KMS-11 (cell line): ENCODE data around the gene MYO16.

ENCODE experiments used
- H2AFZ ChIP-seq: fragments of 200-600 bp; sonication (generic); 2 replicates; pipeline ENCODE4 v1.6.1; 2016; ENCODE audit warnings: antibody characterized with exemption, mixed run types, low read depth
- H3K27ac ChIP-seq: fragments of 200-600 bp; sonication (generic); 2 replicates; pipeline ENCODE4 v1.6.1; 2016; ENCODE audit warnings: mild to moderate bottlenecking, mixed run types
- H3K27me3 ChIP-seq: fragments of 200-600 bp; sonication (generic); 2 replicates; pipeline ENCODE4 v1.6.1; 2017; ENCODE audit warnings: mild to moderate bottlenecking, low read depth, mixed run types, moderate library complexity; ENCODE audit not compliant: insufficient read depth
- H3K36me3 ChIP-seq: fragments of 200-600 bp; sonication (generic); 2 replicates; pipeline ENCODE4 v1.6.1; 2017; ENCODE audit warnings: mild to moderate bottlenecking, mixed run types; ENCODE audit not compliant: insufficient read depth
- H3K4me1 ChIP-seq: fragments of 200-600 bp; sonication (generic); 2 replicates; pipeline ENCODE4 v1.6.1; 2016; ENCODE audit warnings: mild to moderate bottlenecking, low read depth, mixed run types; ENCODE audit not compliant: poor library complexity, severe bottlenecking
- H3K4me2 ChIP-seq: fragments of 200-600 bp; sonication (generic); 2 replicates; pipeline ENCODE4 v1.7.0; 2016; ENCODE audit warnings: mild to moderate bottlenecking, mixed run types
- H3K4me3 ChIP-seq: fragments of 200-600 bp; sonication (generic); IDR thresholded peaks from 2 replicates; pipeline ENCODE4 v1.6.1; 2017; ENCODE audit warnings: low read depth, low read length, mixed read lengths; ENCODE audit not compliant: insufficient read depth
- H3K79me2 ChIP-seq: fragments of 200-600 bp; sonication (generic); 2 replicates; pipeline ENCODE4 v1.6.1; 2016; ENCODE audit warnings: low read depth, mixed run types; ENCODE audit not compliant: insufficient read depth
- H3K9ac ChIP-seq: fragments of 200-600 bp; sonication (generic); 2 replicates; pipeline ENCODE4 v1.6.1; 2016; ENCODE audit warnings: mild to moderate bottlenecking, mixed run types
- H4K20me1 ChIP-seq: fragments of 200-600 bp; sonication (generic); 2 replicates; pipeline ENCODE4 v1.6.1; 2016; ENCODE audit warnings: mild to moderate bottlenecking, mixed run types; ENCODE audit not compliant: insufficient read depth
- TF ChIP-seq, protein P1 (sequence below): fragments of 200-600 bp; sonication (generic); conservative IDR thresholded peaks from 2 replicates; pipeline ENCODE4 v1.6.1; 2017; ENCODE audit warnings: low read depth, mild to moderate bottlenecking, antibody characterized with exemption, low read length, moderate library complexity, mixed read lengths

The MYO16 gene

DNA sequence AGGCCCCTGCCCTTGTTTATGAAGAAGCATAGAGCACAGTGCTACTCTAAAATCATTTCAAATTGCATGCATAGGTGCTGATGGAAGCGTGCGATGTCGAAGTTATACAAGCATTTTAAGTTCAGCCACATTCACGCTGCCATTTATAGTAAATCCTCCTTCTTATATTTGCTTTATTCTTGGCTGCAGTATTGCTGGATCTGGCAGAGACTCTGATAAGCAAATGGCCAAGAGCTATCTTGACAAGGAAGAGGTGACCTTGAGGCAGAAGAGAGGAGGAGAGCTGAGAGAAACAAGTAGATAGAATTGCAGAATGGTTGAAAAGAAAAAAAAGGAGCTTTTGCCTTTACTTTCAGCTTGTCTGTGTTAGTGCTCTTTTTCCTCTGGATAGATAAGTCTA is 18.9 kb upstream of the MYO16 start:
- H3K9ac ChIP-seq = no peak overlapping the region
- H2AFZ ChIP-seq = no peak overlapping the region
- no peaks in the 10 kb centered on the region for H3K36me3 ChIP-seq
- H3K27ac ChIP-seq = no peak overlapping the region
- no peaks in the 10 kb centered on the region for H3K79me2 ChIP-seq
- H3K4me3 ChIP-seq = no peak overlapping the region
- TF ChIP-seq, protein P1, sequence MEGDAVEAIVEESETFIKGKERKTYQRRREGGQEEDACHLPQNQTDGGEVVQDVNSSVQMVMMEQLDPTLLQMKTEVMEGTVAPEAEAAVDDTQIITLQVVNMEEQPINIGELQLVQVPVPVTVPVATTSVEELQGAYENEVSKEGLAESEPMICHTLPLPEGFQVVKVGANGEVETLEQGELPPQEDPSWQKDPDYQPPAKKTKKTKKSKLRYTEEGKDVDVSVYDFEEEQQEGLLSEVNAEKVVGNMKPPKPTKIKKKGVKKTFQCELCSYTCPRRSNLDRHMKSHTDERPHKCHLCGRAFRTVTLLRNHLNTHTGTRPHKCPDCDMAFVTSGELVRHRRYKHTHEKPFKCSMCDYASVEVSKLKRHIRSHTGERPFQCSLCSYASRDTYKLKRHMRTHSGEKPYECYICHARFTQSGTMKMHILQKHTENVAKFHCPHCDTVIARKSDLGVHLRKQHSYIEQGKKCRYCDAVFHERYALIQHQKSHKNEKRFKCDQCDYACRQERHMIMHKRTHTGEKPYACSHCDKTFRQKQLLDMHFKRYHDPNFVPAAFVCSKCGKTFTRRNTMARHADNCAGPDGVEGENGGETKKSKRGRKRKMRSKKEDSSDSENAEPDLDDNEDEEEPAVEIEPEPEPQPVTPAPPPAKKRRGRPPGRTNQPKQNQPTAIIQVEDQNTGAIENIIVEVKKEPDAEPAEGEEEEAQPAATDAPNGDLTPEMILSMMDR = no peak
- H3K27me3 ChIP-seq = no peaks in the 10 kb centered on the region
- no peak overlapping the region for H3K4me2 ChIP-seq
- no peaks in the 10 kb centered on the region for H4K20me1 ChIP-seq
- no peaks in the 10 kb centered on the region for H3K4me1 ChIP-seq

DNA sequence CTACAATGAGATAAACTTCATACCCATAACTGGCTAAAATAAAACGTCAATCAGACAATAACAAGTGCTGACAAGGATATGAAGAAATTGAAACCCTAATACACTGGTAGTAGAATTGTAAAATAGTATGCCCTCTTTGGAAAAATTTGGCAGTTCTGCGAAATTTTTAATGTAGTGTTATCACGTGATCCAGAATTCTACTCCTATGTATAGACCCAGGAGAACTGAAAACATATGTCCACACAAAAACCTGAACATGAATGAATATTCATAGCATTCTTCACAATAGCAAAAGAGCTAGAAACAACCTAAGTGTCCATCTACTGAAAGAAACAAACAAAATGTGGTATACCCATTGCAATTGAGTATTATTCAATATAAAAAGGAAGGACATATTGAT is 14.2 kb upstream of the MYO16 start:
- Histone ChIP-seq H3K9ac (no peak overlapping the region), H3K4me2 (no peak overlapping the region), H3K27ac (no peak overlapping the region), H3K36me3 (no peaks in the 10 kb centered on the region), H3K27me3 (no peaks in the 10 kb centered on the region), H2AFZ (no peak overlapping the region), H3K4me1 (no peaks in the 10 kb centered on the region), H3K4me3 (no peak overlapping the region), H3K79me2 (no peaks in the 10 kb centered on the region), H4K20me1 (no peaks in the 10 kb centered on the region)
- TF ChIP-seq, protein P1 = no peak

DNA sequence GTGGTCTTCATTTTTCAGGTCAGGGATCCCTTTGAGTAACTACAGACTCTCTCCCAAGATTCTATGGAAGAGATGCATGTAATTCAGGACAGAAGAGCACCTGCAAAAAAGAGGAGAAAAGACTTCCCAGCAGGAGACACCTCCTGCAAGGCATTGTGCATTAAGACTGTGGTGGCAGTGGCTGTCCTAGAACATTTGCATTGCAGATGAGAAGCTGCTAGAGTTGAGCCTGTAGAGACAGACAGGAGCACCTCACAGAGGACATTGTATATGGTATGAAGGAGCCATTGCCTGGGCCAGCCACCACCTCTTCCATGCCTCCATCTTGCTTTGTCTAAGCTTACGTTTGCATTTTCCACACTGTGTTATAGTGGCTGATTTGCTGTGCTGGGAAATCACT is 11.2 kb upstream of the MYO16 start:
- Histone ChIP-seq H4K20me1 (no peaks in the 10 kb centered on the region), H3K4me2 (no peak overlapping the region), H3K36me3 (no peaks in the 10 kb centered on the region), H3K27ac (no peak overlapping the region), H3K79me2 (no peaks in the 10 kb centered on the region), H2AFZ (no peak overlapping the region), H3K4me3 (no peak overlapping the region), H3K9ac (no peak overlapping the region), H3K27me3 (no peaks in the 10 kb centered on the region), H3K4me1 (no peaks in the 10 kb centered on the region)
- TF ChIP-seq, protein P1 = no peak

DNA sequence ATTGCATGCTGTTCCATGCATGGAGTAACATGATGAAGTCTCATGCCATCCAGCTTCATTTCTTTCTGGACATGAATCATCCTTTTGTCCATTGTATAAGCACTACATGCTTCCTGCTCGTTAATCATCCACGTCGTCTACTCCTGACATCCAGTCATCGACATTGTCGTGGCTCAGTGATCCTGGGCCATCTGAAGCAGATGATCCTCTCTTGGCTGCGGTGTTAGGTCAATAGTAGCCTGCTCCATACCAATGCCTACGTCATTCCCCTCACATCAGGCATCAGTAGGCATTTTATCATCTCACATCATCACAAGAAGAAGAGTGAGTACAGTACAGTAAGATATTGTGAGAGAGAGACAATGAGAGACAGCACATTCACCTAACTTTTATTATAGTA is 7.9 kb upstream of the MYO16 start:
- H3K4me1 ChIP-seq = no peaks in the 10 kb centered on the region
- H3K4me2 ChIP-seq = no peak overlapping the region
- no peak overlapping the region for H3K9ac ChIP-seq
- no peaks in the 10 kb centered on the region for H3K27me3 ChIP-seq
- no peak overlapping the region for H3K27ac ChIP-seq
- no peaks in the 10 kb centered on the region for H3K79me2 ChIP-seq
- H3K4me3 ChIP-seq = no peak overlapping the region
- H2AFZ ChIP-seq = no peak overlapping the region
- H3K36me3 ChIP-seq = no peaks in the 10 kb centered on the region
- TF ChIP-seq, protein P1 = no peak
- no peaks in the 10 kb centered on the region for H4K20me1 ChIP-seq

DNA sequence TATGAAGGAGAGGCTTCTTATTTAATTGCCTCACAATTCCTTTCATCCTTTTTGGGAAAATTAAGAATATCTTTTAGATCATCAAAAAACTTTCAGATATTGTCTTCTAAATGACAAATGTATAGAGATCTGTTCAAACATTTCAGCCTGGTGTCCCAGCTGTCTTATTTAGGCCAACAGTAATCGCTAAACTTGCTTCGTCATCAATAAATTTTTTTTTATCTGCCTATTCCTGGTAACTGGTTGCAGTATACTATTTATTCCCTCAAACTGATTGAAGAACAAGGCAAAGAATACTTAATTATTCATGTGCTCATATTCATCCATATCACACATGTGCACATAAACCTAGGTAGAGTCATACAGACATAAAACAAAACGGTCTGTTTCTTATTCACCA is 5.3 kb upstream of the MYO16 start:
- no peaks in the 10 kb centered on the region for H4K20me1 ChIP-seq
- no peak overlapping the region for H3K27ac ChIP-seq
- TF ChIP-seq, protein P1 = no peak

More for the DNA sequence above, 5.3 kb upstream of the MYO16 start:
- H3K79me2 ChIP-seq = no peaks in the 10 kb centered on the region
- H3K36me3 ChIP-seq = no peaks in the 10 kb centered on the region
- H3K27me3 ChIP-seq = no peaks in the 10 kb centered on the region
- H2AFZ ChIP-seq = no peak overlapping the region
- H3K9ac ChIP-seq = no peak overlapping the region
- H3K4me1 ChIP-seq = no peaks in the 10 kb centered on the region
- no peak overlapping the region for H3K4me3 ChIP-seq
- no peak overlapping the region for H3K4me2 ChIP-seq
